Lung microvascular endothelial cell (primary cell): ENCODE measurements around the gene UCP2. TPM values are rescaled to one million over a fixed set of nuclear protein-coding genes. Genes with fewer than 3 reads are reported as not detected.

Source experiments
- DNase-seq, 2 donors: peaks; one replicate each; pipeline versions ENCODE4 v3.0.0 to v3.0.0-alpha.2; 2010; ENCODE audit warnings: low read depth in 2 of 2
- total RNA-seq: library from RNA; depleted of rRNA; stranded (reverse); fragments of >200 nt; gene quantifications from 2 replicates; pipeline ENCODE4 v1.2.1, GENCODE V29; 2014

UCP2 gene, protein sequence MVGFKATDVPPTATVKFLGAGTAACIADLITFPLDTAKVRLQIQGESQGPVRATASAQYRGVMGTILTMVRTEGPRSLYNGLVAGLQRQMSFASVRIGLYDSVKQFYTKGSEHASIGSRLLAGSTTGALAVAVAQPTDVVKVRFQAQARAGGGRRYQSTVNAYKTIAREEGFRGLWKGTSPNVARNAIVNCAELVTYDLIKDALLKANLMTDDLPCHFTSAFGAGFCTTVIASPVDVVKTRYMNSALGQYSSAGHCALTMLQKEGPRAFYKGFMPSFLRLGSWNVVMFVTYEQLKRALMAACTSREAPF
- 2.2 and 6.5 TPM in 2 replicates for total RNA-seq

DNA sequence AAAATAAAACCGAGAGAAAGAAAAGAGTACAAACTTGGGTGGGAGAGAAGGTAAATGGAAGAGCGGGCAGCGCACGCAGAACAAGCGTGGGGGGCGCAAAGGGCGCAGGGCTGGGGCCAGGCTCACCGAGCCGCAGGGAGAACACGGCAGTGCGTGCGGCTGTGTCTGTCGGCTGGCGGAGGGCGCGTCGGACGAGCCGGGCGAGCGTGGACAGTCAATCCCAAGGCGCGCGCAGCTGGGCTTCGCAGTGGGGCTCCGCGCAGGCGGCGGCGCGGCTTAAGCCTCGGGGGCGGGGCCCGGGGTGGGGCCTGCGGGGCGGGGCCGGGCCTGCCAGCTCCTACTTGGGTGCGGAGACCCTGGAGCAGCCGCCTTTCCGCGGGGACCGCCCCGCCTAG is at the start of gene UCP2:
Gene UCP2, minus strand, starts transcription at position 249 of the 395 bp plus-strand sequence. CDS start 4,465 bp downstream, outside the sequence.
- DNase-seq = peak; percentile 84

DNA sequence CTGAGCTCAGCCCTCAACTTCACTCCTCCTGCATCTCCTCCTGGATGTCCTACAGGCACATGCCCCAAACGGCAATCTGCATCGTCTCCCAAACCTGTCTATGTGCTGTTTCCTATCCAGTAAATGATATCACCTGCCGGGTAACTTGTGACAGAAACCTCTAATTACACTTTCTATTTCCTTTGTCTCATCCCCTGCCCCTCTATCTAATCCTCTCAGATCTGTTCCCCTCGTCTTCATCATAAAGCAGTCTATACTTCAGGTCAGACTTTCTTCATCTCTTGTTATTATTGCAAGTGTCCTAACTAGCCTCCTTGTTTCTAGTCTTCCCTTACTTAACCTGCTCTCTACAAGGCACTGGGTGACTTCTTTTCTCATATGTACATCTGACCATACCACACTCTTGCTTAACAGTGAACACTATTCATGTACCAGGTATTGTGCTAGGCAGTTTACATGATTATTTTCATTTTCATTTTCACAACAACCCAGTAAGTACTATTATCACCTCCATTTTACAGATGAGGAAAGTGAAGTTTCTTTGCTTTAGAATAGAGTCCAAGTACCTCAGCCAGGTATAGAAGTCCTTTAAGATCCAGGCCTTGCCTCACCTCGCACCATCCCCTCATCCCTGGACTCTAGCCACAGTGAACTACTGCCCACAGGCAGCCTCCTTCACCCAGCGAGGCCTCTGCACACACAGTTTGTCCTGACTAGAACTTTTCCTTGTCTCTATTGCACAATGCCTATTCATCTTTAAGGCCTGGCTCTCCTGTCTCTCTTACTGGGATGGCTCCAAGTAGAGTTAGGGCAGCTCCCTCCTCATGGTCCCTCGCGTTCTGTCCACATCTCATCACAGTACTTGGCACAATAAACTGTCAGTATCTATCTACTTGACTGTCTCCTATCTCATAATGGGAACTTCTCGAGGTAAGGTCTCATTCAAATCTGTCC is 48.4 kb upstream of the UCP2 start:
- no peak for DNase-seq

DNA sequence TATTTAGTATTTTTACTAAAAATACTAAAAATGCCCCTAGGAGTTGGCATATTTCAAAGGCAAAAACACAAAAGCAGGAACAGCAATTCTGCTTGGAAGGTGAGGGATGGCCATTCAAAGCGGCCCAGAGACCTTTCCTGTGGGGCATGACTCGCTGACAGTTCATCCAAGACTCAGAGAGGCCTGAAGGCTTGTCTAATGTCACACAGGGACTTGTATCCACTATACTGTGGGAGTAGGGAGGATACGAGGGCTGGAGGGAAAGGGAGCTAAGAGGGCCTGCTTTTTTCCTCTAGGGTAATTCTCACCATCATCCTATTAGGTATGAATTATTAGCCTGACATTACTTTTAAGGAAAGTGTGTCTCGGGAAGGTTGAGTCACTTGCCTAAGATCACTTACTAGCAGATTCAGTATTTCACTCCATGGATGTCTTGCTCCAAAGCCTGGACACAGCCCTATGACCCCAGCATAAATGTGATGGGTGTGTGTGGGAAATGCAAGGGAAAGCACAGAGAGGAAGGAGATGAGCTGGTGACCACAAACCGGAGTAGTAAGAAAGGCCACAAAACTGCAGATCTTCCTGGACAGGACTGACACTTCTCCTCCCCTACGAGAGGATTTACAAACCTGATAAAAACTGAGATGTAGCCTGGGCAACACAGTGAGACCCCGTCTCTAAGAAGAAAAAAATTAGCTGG is 43.0 kb upstream of the UCP2 start:
- DNase-seq = peak in 1 of 2 donors; percentile 88

DNA sequence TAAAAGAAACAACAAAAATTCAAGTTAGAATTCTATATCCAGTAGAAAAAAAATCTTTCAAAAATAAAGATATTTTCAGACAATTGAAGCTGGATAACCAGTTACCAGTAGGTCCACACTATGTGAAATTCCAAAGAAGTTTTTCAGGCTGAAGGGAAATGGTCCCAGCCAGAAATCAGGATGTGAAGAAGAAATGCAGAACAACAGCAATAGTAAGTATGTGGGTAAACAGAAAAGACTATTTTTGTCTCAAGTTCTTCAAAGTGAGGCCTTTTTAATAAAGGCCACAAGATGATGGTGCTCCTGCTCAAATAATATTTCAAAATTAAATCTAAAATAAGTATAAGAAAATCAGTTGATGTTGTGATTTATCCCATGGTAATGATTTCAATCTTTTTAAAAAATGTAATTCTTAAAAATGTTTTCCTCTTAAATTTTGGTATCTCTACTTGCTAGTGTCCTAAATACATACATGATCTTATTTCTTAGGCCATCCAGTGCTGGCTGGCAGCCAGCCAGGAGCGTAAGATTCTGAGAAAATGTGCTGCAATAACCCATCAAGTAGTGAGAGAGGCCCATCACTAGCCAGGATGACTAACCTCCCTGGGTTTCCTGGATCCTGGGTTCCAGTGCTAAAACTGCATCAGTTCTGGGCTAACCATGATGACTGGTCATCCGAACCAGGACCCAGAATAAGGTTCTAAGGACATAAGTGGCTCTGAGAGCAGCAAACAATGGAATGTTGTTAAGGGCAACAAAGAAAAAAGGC is 41.8 kb upstream of the UCP2 start:
- DNase-seq = peak in 1 of 2 donors; percentile 88

DNA sequence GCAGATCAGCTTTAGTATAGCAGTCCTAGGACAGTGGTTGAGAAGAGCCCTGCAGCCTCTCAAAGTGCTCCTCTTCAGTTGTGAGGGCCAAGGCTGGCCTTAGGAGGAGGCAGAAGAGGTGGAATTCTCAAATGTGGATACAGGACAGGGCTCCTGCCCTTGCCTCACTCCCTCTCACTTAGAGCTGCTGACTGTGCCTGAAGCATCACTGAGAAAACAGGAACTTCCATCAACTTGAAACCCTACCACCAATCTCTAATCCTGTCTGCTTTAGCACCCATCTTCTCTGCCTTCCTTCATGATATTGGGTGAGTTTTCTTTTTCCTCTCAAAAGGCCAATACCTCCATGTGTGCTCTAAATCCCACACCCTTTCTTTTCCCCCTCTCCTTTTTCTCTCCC is 40.6 kb upstream of the UCP2 start:
- DNase-seq = no peak

DNA sequence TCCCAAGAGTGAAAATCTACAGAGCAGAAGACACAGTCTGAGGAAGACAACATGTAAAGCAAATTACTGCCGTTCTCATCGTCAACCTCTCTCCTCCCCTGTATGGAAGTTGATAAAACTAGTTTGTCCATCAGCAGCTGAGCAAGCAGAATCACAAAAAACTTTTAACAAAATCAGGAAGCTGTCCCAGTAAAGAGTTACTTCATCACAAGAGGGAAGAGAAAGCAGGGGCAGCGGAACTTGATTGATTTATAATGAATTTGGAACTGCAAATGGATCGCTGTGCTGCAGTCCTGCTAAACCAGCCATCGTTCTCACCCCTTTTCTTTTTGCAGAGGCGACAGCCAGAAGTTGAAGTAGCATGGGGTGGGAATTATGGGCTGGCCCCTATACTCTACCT is 39.9 kb upstream of the UCP2 start:
- no peak for DNase-seq

DNA sequence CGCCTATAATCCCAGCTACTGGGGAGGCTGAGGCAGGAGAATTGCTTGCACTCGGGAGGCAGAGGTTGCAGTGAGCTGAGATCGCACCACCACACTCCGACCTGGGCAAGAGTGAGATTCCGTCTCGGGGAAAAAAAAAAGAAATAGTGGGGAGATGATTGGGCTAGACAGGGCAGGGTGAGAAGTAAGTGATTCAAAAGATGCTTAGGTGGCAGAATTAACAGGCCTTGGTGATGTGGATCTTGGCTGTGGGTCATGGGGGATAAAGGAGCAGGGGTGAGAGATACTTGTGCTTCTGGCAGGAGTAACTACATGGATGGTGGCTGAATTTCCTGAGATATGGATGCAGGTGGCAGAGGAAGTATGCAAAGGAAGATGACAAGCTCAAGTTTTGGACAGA is 39.4 kb upstream of the UCP2 start:
- DNase-seq = no peak

DNA sequence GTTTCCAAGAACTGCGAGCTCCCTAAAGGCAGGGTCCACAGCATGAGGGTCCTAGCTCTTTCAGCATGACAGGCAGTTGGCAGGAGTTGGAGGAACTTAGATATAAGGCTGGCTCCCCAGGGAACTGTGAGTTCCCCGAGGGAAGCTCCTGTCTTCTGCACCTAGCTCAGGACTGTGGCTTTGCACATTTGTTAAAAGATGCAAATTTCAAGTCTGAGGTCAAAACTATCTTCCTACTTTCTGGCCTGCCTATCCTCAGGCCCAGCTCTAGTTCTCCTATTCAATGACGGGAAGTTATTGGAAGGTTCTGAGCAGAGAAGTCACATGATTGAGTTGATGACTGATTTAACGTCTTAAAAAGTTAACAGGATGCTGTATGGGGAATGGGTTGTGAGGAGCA is 37.9 kb upstream of the UCP2 start:
- DNase-seq = no peak

DNA sequence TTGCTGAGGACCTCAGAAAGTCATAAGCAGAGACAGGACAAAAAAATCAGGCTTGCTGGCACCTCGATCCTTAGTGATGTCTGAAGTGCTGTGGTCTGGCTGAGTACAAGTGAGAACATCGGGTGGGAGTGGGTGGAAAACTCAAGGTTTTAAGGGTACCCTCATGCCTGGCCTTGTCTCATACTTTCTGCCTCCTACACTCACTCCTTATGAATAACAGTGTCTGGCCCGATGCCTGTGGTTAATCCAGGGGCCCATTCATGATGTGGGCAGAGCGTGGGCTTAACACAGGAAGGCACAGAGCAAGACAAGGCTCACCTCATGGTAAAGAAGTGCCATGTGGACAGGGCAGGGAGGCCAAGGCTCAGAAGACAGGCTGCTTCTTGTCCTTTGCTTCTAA is 37.2 kb upstream of the UCP2 start:
- no peak for DNase-seq

DNA sequence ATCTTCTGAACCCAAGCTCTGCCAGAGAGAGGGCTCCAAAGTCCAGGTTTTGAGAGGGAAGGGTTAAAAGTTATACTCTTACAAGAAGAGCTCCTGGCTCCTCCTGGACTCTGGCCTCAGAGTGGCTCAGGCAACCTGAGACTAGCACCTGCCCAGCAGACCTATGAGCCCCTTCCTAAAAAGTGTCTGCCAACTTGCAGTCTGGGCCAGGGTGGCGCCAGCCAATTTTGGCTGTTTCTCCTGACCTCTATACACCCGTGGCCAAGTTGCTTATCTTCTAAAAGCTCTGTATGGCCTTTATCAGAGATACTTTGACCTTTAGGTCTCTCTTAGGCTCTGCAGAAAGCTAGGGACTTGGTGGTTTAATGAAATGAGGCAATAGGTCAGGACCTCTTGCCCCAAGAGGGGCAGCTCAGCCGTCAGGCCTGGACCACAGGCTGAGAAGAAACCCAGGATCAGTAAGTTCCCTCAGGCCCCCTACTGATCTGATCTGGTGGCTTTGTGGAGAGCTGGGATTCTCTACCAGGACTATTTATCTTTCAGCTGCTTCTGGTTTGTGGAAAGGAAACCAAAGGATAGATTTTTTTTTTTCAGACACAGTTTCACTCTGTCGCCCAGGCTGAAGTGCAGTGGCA is 36.6 kb upstream of the UCP2 start:
- no peak for DNase-seq

DNA sequence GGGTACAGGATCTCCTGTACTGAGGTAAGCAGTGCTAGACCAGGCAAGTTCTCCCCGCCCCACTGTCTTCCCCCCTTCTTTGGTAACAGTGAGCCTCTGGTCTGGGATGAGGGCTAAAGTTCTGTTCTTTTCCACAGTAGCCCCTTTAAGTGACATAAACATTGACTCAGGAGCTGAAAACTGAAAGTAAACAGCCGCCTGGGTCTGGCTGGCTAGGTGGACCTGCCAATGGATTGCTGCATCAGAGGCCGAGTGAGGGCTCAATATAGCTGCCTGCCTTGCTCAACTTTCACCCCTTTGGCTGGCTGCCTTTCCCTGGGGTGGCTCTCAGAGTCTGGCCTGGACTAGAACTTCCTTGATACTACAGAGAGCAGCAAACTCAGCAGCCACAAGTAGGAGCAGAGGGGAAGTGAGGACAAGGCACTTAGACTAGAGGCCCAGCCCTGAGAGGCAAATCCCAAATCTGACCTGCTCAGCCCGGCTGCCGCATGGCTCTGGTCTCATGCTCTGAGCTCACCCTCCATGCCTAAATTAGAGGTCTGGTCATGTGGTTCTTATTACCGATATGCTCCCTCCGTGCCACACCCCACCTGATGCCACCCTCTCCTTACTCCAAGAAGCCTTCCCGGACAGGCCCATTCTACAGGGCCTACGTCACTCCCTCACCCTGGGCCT is 35.8 kb upstream of the UCP2 start:
- DNase-seq = peak; percentile 66 to 80

DNA sequence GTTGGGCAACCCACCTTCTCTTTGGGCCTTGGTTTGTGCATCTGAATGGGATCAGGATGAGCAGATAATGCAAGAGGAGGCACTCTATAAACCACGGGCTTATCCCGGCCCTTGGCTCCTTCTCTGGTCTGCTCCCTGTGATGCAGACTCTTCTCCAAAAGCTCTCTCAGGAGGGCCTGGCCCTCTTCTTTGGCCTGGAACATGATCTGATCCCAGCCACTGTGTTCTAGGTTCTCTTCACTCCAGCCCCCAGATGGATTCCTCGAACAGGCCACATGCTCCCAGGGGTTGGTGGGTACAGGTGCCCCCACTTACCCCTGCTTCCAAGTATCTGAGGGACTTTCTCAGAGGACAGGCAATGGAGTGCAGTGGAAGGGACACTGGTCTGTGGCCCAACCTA is 35.0 kb upstream of the UCP2 start:
- DNase-seq = no peak

DNA sequence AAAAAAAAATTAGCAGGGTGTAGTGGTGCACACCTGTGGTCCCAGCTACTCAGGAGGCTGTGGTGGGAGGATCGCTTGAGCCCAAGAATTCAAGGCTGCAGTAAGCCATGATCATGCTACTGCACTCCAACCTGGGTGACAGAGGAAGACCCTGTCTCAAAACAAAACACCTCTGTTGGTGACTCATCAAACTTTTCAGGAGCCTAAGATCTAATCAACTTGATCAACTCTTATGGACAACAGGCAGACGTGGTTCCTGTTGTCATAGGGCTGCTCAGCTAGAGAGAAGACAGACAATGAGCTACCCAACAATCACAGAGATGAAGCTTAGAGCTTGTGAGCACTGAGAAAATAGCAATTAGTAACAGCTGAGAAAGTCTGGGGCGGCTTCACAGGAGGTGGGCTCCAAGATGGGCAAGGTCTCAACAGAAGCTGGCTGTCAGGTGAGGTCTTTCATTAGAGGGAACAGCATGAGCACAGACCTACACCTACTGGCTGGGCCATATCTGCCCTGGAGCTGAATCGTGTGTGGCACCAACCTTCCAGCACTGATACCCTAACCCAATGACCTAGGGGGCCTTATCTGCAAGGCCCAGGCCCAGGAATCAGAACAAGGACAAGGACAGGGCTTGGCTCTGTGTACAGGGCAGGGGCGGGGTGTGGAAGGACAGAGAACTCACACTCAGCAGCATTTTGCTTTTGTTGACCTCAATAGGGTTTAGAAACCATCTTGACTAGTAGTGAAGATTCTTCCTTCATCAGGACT is 33.5 kb upstream of the UCP2 start:
- DNase-seq = no peak

DNA sequence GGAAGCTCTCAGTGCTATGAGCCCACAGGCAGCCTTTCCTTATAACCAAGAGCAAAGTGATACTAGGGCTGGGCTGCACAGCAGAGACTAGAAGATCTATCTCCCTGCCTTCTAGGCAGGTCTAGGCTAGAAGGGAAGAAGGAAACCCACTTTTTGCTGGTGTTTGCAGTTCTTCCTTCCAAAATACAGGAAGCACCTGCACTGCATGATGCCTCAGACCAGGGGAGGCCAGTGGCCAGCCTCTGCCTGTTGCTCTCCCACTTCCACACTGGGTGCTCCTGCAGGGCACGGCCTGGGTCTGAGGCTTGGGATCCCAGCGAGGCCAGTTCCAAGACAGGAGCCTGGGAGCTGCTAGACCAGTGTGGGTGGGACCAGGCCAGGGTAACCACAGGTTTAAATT is 32.2 kb upstream of the UCP2 start:
- peak in 1 of 2 donors; percentile 10 for DNase-seq

DNA sequence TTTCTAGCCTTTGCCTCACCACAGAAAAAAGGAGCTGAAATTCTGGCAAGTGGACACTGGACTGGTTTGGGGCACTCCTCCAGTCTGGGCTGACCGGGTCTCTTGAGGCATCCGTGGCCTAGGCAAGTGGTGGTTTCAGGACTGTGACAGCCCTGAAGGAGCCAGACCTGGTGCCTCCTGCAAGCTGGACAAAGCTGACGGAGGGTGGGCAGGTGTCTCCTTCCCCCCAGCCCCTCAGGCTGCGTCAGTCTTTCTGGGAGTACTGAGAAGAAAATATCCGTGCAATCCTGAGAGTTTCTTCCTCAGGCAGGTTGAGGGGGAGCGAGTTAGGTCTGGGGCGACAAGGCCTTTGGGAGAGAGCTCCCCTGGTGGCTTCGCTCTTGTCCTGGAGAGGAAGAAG is 30.5 kb upstream of the UCP2 start:
- DNase-seq = no peak

DNA sequence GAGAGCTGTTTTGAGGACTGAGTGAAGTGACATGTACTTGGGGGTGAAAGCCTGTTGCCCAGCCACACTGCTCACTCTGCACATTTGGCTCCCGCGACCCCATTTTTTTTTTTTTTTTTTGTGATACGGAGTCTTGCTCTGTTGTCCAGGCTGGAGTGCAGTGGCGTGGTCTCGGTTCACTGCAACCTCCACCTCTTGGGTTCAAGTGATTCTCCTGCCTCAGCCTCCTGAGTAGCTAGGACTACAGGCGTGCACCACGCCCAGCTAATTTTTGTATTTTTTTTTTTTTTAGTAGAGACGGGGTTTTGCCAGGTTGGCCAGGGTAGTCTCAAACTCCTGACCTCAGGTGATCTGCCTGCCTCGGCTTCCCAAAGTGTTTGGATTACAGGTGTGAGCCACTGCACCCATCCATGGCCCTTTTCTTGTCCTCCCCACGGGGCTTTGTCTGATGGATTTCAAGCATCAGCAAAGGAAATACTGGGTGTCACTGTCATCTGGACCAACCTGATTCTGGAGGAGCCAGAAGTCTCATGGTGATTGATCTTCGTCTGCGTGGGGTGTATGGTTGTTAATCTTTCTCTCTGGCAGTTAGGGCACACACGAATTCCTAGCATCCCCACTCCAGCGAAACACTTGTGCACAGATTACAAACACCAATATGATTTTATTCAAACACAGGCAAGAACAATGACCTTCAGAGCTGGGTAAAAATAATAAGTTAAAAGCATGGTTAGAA is 29.6 kb upstream of the UCP2 start:
- DNase-seq = no peak

DNA sequence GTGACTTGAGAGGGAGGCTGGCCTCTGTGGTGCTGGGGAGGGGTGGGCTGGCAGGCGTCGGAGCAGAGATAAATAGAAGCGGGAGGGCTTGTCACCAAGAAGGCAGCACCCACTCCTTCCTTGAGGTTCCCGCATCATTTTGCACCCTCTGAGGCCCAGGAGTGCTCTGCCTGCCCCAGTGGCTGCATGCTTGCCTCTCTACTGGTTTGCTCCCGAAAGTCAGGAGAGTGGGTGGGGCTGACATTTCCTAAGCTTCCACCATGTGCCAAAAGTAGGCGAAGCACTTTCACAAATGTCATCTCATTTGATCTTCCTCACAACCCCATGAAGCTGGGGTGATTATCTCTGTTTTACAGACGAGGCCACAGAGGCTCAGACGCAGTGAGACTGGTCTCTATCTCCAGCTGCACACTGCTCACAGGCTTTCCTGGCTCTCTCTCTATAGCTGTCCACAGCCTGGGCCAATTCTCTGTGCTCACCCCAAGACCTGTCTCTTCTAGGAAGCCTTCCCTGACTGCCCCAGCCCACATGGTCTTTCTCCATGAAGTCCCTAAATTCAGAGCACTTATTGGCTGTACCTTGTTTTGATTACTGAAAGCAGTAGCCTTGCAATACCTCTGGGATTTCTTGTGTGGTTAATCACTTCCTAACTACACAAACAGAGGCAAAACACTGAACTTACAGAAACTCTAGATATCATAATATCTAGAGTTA is 28.9 kb upstream of the UCP2 start:
- peak in 1 of 2 donors; percentile 46 for DNase-seq
